Loucy (cell line): ENCODE measurements around the gene CD276.

Experiments
- CTCF ChIP-seq: fragments of 200-600 bp; sonication (generic); conservative IDR thresholded peaks from 2 replicates; pipeline ENCODE4 v1.5.1; 2014; ENCODE audit warnings: mild to moderate bottlenecking, antibody characterized with exemption, low read length
- EZH2phosphoT487 ChIP-seq: fragments of 200-600 bp; IDR thresholded peaks from 2 replicates; pipeline ENCODE4 v1.6.1; 2018; ENCODE audit warnings: antibody characterized with exemption, mild to moderate bottlenecking, moderate library complexity, borderline replicate concordance

GRCh38 chr15:73708691-73709090 is 24.5 kb downstream of the CD276 start:
- TF ChIP-seq CTCF, result no peak
- TF ChIP-seq EZH2phosphoT487, result no peak
